WTC11 (cell line): Measurements from ENCODE around the gene DIAPH1. TPM values are rescaled to one million over a fixed set of nuclear protein-coding genes. Genes with fewer than 3 reads are reported as not detected.

ENCODE experiments used
- ATAC-seq: fragments of 200-7000 bp; cut with Tn5 transposase; 2 replicates; pipeline ENCODE4 v1.10.0; 2021; ENCODE audit warnings: mild to moderate bottlenecking, moderate library complexity
- CTCF ChIA-PET: fragments of 300-600 bp; sonication (Branson Sonifier 250); formaldehyde crosslinking; loops from one replicate; lab custom pipeline; 2021; ENCODE audit warnings: antibody characterized with exemption; lab: Charles Lee
- POLR2A ChIA-PET: fragments of 350-600 bp; sonication (Branson Sonifier 250); formaldehyde crosslinking; loops from one replicate; lab custom pipeline; 2021; ENCODE audit warnings: antibody characterized with exemption; lab: Charles Lee
- DNase-seq: peaks from one replicate; pipeline ENCODE4 v3.0.0; 2021; ENCODE audit warnings: low spot score
- H3K27ac Mint-ChIP-seq: 2 replicates; pipeline ENCODE4 v1.8.0; 2021; ENCODE audit warnings: mixed read lengths
- H3K27me3 Mint-ChIP-seq: 2 replicates; pipeline ENCODE4 v1.8.0; 2021; ENCODE audit warnings: low read depth, mild to moderate bottlenecking, moderate library complexity, mixed read lengths
- H3K36me3 Mint-ChIP-seq: 2 replicates; pipeline ENCODE4 v1.8.0; 2021; ENCODE audit warnings: mixed read lengths
- H3K4me1 Mint-ChIP-seq: 2 replicates; pipeline ENCODE4 v1.8.0; 2022; ENCODE audit warnings: mixed read lengths
- H3K4me3 Mint-ChIP-seq: 2 replicates; pipeline ENCODE4 v1.8.0; 2021; ENCODE audit warnings: mild to moderate bottlenecking, moderate library complexity, mixed read lengths
- H3K9me3 Mint-ChIP-seq: 2 replicates; pipeline ENCODE4 v1.8.0; 2021; ENCODE audit warnings: mixed read lengths
- ATF1 ChIP-seq: sonication (generic); formaldehyde crosslinking; IDR thresholded peaks from 2 replicates; pipeline ENCODE4 v1.8.1; 2023; ENCODE audit warnings: mild to moderate bottlenecking, moderate library complexity, missing genetic modification reagents
- ATF3 ChIP-seq: sonication (generic); formaldehyde crosslinking; conservative IDR thresholded peaks from 2 replicates; pipeline ENCODE4 v1.8.1; 2022; ENCODE audit warnings: mild to moderate bottlenecking, missing genetic modification reagents
- E2F5 ChIP-seq: sonication (generic); formaldehyde crosslinking; IDR thresholded peaks from 2 replicates; pipeline ENCODE4 v1.8.1; 2022; ENCODE audit warnings: mild to moderate bottlenecking, moderate library complexity, missing genetic modification reagents
- FOXP4 ChIP-seq: sonication (generic); formaldehyde crosslinking; IDR thresholded peaks from 2 replicates; pipeline ENCODE4 v1.8.0; 2022; ENCODE audit warnings: mild to moderate bottlenecking, missing genetic modification reagents
- GABPB1 ChIP-seq: sonication (generic); formaldehyde crosslinking; IDR thresholded peaks from 2 replicates; pipeline ENCODE4 v1.8.1; 2023; ENCODE audit warnings: mild to moderate bottlenecking, missing genetic modification reagents
- KAT7 ChIP-seq: sonication (generic); formaldehyde crosslinking; IDR thresholded peaks from 2 replicates; pipeline ENCODE4 v1.8.1; 2023; ENCODE audit warnings: missing genetic modification reagents, mild to moderate bottlenecking, borderline replicate concordance
- MXD4 ChIP-seq: fragments of 250-450 bp; sonication (Bioruptor Pico); IDR thresholded peaks from 2 replicates; pipeline ENCODE4 v1.8.0; 2021; ENCODE audit warnings: mild to moderate bottlenecking, moderate library complexity, borderline replicate concordance
- NFE2L1 ChIP-seq: sonication (generic); formaldehyde crosslinking; IDR thresholded peaks from 2 replicates; pipeline ENCODE4 v1.8.1; 2023; ENCODE audit warnings: missing genetic modification reagents
- OVOL2 ChIP-seq: fragments of 250-450 bp; sonication (Bioruptor Pico); IDR thresholded peaks from 2 replicates; pipeline ENCODE4 v1.9.0; 2021; ENCODE audit warnings: mild to moderate bottlenecking, borderline replicate concordance
- SP1 ChIP-seq: sonication (generic); formaldehyde crosslinking; conservative IDR thresholded peaks from 2 replicates; pipeline ENCODE4 v1.8.1; 2022; ENCODE audit warnings: missing genetic modification reagents
- TEAD1 ChIP-seq: sonication (generic); formaldehyde crosslinking; IDR thresholded peaks from 2 replicates; pipeline ENCODE4 v1.8.0; 2022; ENCODE audit warnings: mild to moderate bottlenecking, missing genetic modification reagents
- USF1 ChIP-seq: sonication (generic); formaldehyde crosslinking; IDR thresholded peaks from 2 replicates; pipeline ENCODE4 v1.8.0; 2022; ENCODE audit warnings: mild to moderate bottlenecking, missing genetic modification reagents
- ZNF121 ChIP-seq: sonication (generic); formaldehyde crosslinking; IDR thresholded peaks from 2 replicates; pipeline ENCODE4 v1.8.0; 2023; ENCODE audit warnings: missing genetic modification reagents
- ZNF232 ChIP-seq: sonication (generic); formaldehyde crosslinking; IDR thresholded peaks from 2 replicates; pipeline ENCODE4 v1.8.0; 2022; ENCODE audit warnings: mild to moderate bottlenecking, missing genetic modification reagents
- ZNF263 ChIP-seq: sonication (generic); formaldehyde crosslinking; IDR thresholded peaks from 2 replicates; pipeline ENCODE4 v1.8.1; 2022; ENCODE audit warnings: low read depth, mild to moderate bottlenecking, moderate library complexity, missing genetic modification reagents
- ZNF423 ChIP-seq: fragments of 250-450 bp; sonication (Bioruptor Pico); IDR thresholded peaks from 2 replicates; pipeline ENCODE4 v2.1.2; 2022; ENCODE audit warnings: mild to moderate bottlenecking, moderate library complexity
- total RNA-seq: library from RNA; stranded (reverse); gene quantifications from 3 replicates; pipeline ENCODE4 v1.2.3, GENCODE V29; 2021
- TF ChIP-seq, protein P1 (sequence below): sonication (generic); formaldehyde crosslinking; IDR thresholded peaks from 2 replicates; pipeline ENCODE4 v1.8.1; 2023; ENCODE audit warnings: mild to moderate bottlenecking, missing genetic modification reagents, moderate library complexity
- TF ChIP-seq, protein P2 (sequence below): sonication (generic); formaldehyde crosslinking; IDR thresholded peaks from 2 replicates; pipeline ENCODE4 v1.8.1; 2023; ENCODE audit warnings: mild to moderate bottlenecking, missing genetic modification reagents, moderate library complexity
- TF ChIP-seq, protein P3 (sequence below): fragments of 200-600 bp; IDR thresholded peaks from 2 replicates; pipeline ENCODE4 v1.8.0; 2022; ENCODE audit warnings: antibody characterized with exemption
- TF ChIP-seq, protein P4 (sequence below): fragments of 250-450 bp; sonication (Bioruptor Pico); IDR thresholded peaks from 2 replicates; pipeline ENCODE4 v1.8.0; 2021; ENCODE audit warnings: mild to moderate bottlenecking
- TF ChIP-seq, protein P5 (sequence below): sonication (generic); formaldehyde crosslinking; IDR thresholded peaks from 2 replicates; pipeline ENCODE4 v1.8.1; 2022; ENCODE audit warnings: mild to moderate bottlenecking, missing genetic modification reagents, moderate library complexity, borderline replicate concordance

Gene DIAPH1
- total RNA-seq, 1 experiment from 2014 or later: 109 TPM

DNA sequence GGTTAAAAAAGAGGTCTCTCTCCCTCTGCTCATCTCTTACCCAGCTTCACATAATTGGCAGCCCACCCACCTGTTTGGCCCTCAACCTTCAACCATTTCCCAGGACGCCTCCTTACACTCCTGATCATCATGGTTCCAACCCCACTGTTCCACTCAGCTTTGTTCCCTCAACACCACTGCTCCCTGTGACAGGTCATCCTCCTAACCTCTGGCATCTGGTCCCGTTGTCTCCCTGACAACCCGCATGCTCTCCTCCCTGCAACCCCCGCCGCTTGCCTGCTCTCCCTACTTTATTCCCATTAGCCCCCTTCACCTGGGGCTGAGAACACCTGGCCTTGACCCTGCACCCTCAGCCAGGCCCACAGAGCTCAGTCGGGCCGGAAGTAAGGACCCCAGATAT, 117.0 kb downstream of the DIAPH1 start:
- Mint-ChIP-seq H3K27me3 (no peaks in the 10 kb centered on the region), H3K4me1 (peaks cover 14% of the 10 kb centered on the region), H3K36me3 (peaks cover 17% of the 10 kb centered on the region), H3K9me3 (no peaks in the 10 kb centered on the region), H3K27ac (peak overlapping the region; percentile 31; the same call in 1 of the 2 replicates), H3K4me3 (no peak overlapping the region)
- DNase-seq (no peak), ATAC-seq (peak; percentile 32)
- TF ChIP-seq ZNF263 (CRISPR knock-in tag) (no peak), ATF1 (no peak), KAT7 (CRISPR knock-in tag) (no peak), GABPB1 (no peak), ATF3 (no peak)
- POLR2A ChIA-PET: no interaction called here
- CTCF ChIA-PET: interaction anchor here (0.8 to 2.6 kb wide), 8 partner anchors 12 to 163 kb away, joined by 3 to 9 read pairs (median 4); partner anchors contain the start of genes PCDHGA2, PCDHGB4, PCDHGB6 and PCDHGB7

DNA sequence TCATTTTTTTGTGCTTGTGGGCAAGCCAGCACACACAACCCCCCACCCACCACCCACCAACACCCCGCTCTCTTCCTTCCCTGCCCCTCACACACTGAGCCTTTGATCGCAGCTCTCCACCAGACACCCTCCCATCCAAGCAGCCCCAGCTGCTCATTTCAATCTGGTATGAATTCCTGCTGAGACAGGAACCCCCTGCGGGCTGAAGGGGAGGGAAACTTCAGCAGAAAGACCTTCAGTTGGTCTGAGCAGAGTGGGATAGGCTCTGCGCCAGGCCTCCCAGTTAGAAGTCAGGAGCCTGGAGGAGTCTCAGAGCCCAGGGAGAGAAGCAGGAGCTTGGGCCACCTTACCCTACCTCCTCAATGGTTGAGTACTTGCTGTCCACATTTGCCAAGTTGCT, 122.8 kb downstream of the DIAPH1 start:
- H3K27ac Mint-ChIP-seq: peak overlapping the region; percentile 13
- TF ChIP-seq TEAD1 (CRISPR knock-in tag): peak; percentile 79; the same call in 1 of the 2 replicates
- TF ChIP-seq, protein P1, sequence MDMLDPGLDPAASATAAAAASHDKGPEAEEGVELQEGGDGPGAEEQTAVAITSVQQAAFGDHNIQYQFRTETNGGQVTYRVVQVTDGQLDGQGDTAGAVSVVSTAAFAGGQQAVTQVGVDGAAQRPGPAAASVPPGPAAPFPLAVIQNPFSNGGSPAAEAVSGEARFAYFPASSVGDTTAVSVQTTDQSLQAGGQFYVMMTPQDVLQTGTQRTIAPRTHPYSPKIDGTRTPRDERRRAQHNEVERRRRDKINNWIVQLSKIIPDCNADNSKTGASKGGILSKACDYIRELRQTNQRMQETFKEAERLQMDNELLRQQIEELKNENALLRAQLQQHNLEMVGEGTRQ (CRISPR knock-in tag): no peak
- TF ChIP-seq ZNF423 (CRISPR knock-in tag): peak; percentile 84
- 0 out of 2 replicates have a peak, but pooled peaks have one; percentile 52 for TF ChIP-seq SP1
- TF ChIP-seq, all 79 proteins: peak for 3
- peaks cover 12% of the 10 kb centered on the region for H3K36me3 Mint-ChIP-seq
- H3K27me3 Mint-ChIP-seq: peaks cover 32% of the 10 kb centered on the region
- H3K4me3 Mint-ChIP-seq: no peak overlapping the region; the same call in 1 of the 2 replicates
- peaks cover 41% of the 10 kb centered on the region for H3K4me1 Mint-ChIP-seq
- DNase-seq (peak; percentile 54), ATAC-seq (peak; percentile 42)
- CTCF ChIA-PET: interaction anchor here (0.8 to 6.8 kb wide), 14 partner anchors 10 to 340 kb away, joined by 3 to 113 read pairs (median 10); partner anchors contain the start of genes PCDHB15, PCDHGA10, PCDHGA11 and PCDHGA12
- H3K9me3 Mint-ChIP-seq: no peaks in the 10 kb centered on the region
- POLR2A ChIA-PET: interaction anchor here (0.7 to 4.5 kb wide), 3 partner anchors 11 to 19 kb away, joined by 4 to 17 read pairs (median 4); partner anchors contain the start of gene PCDHGC4

DNA sequence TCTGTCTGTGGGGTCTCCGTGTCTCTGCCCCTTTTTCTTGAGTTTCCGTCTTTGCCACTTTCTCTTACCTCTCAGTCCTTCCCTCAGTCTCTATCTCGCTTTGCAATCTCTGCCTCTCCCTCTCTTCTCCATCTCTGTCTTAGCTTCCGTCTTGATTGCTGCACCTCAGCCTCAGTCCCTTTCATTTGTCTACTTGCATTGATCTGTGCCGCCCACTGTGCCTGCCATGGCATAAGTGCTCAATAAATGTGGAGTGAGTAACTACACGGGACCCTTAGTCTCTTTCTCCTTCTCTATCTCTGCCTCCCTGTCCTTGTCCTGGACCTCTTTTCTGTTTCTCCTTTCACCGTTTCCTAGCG, 123.4 kb downstream of the DIAPH1 start:
- no peak for ATAC-seq
- Mint-ChIP-seq H3K4me1 (peaks cover 45% of the 10 kb centered on the region), H3K4me3 (peak overlapping the region; percentile 40), H3K27ac (peak overlapping the region; percentile 7), H3K27me3 (peaks cover 38% of the 10 kb centered on the region), H3K36me3 (peaks cover 16% of the 10 kb centered on the region), H3K9me3 (no peaks in the 10 kb centered on the region)
- CTCF ChIA-PET: interaction anchor here (0.8 to 6.8 kb wide), 19 partner anchors 9 to 340 kb away, joined by 3 to 113 read pairs (median 7); partner anchors contain the start of genes PCDHB14, PCDHB15, PCDHGA10 and PCDHGA11
- POLR2A ChIA-PET: interaction anchor here (0.7 to 4.5 kb wide), 4 partner anchors 11 to 175 kb away, joined by 4 to 17 read pairs (median 6); partner anchors contain the start of genes PCDHGC4 and TAF7
- no peak for DNase-seq
- TF ChIP-seq, protein P2, sequence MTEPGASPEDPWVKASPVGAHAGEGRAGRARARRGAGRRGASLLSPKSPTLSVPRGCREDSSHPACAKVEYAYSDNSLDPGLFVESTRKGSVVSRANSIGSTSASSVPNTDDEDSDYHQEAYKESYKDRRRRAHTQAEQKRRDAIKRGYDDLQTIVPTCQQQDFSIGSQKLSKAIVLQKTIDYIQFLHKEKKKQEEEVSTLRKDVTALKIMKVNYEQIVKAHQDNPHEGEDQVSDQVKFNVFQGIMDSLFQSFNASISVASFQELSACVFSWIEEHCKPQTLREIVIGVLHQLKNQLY (CRISPR knock-in tag): no peak
- no peak for TF ChIP-seq OVOL2
- TF ChIP-seq, protein P3, sequence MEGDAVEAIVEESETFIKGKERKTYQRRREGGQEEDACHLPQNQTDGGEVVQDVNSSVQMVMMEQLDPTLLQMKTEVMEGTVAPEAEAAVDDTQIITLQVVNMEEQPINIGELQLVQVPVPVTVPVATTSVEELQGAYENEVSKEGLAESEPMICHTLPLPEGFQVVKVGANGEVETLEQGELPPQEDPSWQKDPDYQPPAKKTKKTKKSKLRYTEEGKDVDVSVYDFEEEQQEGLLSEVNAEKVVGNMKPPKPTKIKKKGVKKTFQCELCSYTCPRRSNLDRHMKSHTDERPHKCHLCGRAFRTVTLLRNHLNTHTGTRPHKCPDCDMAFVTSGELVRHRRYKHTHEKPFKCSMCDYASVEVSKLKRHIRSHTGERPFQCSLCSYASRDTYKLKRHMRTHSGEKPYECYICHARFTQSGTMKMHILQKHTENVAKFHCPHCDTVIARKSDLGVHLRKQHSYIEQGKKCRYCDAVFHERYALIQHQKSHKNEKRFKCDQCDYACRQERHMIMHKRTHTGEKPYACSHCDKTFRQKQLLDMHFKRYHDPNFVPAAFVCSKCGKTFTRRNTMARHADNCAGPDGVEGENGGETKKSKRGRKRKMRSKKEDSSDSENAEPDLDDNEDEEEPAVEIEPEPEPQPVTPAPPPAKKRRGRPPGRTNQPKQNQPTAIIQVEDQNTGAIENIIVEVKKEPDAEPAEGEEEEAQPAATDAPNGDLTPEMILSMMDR: no peak
- no peak for TF ChIP-seq SP1
- TF ChIP-seq ZNF232 (CRISPR knock-in tag): no peak
- no peak for TF ChIP-seq MXD4 (CRISPR knock-in tag)
- TF ChIP-seq ZNF121 (CRISPR knock-in tag): no peak
- TF ChIP-seq ZNF423 (CRISPR knock-in tag): no peak
- TF ChIP-seq, protein P4, sequence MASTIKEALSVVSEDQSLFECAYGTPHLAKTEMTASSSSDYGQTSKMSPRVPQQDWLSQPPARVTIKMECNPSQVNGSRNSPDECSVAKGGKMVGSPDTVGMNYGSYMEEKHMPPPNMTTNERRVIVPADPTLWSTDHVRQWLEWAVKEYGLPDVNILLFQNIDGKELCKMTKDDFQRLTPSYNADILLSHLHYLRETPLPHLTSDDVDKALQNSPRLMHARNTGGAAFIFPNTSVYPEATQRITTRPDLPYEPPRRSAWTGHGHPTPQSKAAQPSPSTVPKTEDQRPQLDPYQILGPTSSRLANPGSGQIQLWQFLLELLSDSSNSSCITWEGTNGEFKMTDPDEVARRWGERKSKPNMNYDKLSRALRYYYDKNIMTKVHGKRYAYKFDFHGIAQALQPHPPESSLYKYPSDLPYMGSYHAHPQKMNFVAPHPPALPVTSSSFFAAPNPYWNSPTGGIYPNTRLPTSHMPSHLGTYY (CRISPR knock-in tag): no peak
- no peak for TF ChIP-seq E2F5 (CRISPR knock-in tag)
- no peak for TF ChIP-seq FOXP4
- TF ChIP-seq USF1 (CRISPR knock-in tag): no peak
- TF ChIP-seq, protein P5, sequence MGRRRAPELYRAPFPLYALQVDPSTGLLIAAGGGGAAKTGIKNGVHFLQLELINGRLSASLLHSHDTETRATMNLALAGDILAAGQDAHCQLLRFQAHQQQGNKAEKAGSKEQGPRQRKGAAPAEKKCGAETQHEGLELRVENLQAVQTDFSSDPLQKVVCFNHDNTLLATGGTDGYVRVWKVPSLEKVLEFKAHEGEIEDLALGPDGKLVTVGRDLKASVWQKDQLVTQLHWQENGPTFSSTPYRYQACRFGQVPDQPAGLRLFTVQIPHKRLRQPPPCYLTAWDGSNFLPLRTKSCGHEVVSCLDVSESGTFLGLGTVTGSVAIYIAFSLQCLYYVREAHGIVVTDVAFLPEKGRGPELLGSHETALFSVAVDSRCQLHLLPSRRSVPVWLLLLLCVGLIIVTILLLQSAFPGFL (CRISPR knock-in tag): no peak
- no peak for TF ChIP-seq NFE2L1 (CRISPR knock-in tag)
